Embryonic facial prominence (tissue), 1 donor: ENCODE measurements around the gene RHBDF1.
"Not testable (repeated sequence)": the region's sequence is repeated elsewhere in the genome, so short reads cannot be mapped to it uniquely, and the experiment has no call there.

Source experiments
- DNase-seq: peaks from one replicate; pipeline ENCODE4 v3.0.0-alpha.2; 2016; ENCODE audit errors: extremely low spot score

RHBDF1 gene

DNA sequence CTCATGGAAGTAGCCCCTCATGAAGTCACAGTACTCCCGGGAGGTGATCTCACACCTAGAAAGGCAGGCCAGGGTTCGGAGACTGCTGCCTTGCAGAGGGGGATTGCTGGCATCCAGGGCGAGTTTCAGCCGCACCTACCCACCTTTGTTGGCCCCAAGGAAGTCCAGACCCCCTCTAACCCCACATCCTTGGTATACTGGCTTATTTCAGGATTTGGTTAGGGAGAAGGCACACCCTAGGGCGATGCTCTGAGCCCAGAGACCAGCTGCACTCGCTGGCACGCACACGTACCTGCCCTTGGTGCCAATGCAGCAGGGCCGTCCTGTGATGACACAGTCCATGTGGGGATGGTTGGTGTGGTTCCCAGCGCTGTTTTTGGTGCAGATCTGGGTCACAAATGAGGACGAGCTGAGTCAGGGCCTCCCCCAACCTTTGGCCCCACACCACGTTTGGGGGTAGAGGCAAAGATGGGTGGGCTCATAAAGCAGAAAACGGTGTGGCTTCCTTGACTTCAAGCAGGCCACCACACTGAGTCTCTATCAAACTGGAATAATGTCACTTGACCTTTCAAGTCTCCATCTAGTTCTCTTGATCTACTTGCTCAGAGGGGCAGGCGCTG is 12.9 kb downstream of the RHBDF1 start:
- no peak for DNase-seq

DNA sequence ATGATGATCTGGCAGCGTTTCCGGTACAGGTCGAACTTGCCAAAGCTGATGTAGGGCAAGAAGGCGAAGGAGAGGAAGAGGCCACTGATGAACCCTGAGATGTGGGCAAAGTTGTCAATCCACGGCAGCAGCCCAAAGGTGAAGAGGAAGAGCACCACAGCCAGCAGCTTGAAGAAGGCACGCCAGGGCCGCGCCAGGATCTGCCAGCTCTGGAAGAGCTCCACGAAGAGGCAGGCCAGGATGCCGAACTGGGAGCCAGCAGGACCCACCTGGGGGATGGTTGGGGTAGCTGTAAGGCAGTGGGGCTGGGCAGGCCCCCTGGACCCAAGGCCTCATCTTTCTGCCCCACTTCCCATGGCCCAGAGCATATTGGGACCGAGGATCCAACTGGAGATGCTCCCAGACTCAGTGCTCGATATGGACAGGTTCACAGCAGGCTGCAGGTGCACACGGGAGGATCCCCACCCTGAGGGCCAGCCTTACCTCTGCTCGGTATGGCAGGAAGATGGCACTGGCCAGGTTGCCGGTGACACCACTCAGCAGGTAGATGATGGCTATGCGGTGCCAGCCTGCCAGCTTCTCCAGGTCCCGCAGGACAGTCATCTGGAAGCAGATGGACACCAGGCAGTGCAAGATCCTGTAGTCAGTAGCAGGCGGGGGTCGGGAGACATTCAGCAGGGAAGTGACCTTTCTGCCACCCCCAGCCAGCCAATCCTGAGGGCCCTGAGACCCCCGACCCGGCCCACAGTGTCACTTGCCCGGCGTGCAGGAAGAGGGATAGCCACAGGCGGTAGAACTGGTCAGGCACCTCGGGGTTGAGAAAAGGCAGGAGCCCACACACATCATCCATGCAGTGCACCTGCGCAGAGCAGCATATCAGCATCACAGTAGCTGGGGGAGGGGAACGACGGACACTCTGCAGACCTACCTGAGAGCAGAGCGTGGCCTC is 13.7 kb downstream of the RHBDF1 start:
- no peak for DNase-seq

DNA sequence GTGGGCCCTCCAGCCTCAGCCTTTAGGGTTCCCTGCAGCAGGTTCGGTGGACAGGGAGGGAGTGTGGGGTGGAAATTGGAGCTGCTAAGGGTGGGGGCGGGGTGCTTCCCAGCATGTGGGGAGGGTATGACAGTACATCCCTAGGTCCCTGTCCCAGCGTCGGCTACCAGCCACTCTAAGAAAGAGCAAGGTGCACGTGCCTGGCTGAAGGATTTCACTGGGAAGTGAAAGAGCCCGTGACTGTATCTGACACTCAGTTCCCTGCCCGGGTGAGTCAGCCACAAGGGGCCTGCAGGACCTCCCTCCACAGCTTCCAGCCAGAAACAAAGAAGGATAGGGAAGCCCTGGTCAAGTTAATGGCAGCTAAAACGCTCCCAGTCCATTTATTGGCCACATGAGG is 14.7 kb downstream of the RHBDF1 start:
- DNase-seq, result no peak

DNA sequence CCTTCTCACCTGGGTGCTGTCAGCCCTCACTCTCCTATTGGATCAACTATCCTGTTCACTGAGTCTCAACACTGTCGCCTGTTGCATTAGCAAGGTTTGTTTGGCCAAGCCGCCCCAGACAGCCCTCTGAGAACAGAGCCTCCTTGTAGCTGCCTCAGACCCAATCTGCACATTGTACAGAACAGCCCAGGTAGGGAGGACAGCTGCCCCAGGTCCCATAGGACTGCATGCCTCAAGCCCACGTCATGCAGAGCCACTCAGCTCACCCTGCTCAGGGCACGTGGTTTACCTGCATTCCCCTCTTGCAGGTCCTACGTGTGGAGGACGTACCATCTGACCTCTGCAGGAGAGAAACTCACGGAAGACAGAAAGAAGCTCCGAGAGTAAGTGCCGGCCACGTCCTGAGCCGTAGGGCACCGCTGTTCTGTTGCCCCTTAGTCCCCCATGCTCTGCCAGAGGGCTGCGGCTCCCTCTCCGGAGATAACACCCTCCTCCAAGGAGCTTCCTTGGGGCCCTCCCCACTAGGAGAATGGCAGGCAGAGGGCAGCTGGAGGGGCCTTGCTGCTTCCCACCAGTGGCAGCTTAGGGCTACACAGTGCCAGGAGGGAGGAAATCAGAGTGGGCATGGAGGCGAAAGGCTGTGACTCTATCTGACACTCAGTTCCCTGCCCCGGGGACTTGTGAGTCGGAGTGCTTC is 16.1 kb downstream of the RHBDF1 start:
- no peak for DNase-seq

DNA sequence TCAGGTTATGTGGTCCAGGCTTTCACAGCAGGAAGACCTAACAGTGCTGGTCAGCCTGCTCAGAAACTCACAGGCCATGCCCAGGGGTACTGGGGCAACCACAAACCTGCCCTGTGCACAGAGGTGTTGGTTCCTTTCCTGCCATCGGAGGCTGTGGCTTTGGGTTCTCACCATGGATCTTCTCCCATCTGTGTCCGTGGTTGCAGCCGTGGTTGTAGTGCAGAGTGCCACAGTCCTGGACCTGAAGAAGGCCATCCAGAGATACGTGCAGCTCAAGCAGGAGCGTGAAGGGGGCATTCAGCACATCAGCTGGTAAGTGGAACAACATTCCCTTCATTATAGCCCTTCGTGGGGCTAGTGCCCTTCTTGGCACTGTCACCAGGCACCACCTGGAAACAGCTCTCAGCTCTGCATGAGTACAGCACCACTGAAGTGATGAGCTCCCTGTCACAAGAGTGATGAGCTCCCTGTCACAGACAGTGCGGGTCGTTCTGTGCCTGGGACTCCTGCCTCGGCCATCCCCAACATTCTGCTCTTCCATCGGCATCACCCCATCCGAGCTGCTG is 16.8 kb downstream of the RHBDF1 start:
- no peak for DNase-seq

DNA sequence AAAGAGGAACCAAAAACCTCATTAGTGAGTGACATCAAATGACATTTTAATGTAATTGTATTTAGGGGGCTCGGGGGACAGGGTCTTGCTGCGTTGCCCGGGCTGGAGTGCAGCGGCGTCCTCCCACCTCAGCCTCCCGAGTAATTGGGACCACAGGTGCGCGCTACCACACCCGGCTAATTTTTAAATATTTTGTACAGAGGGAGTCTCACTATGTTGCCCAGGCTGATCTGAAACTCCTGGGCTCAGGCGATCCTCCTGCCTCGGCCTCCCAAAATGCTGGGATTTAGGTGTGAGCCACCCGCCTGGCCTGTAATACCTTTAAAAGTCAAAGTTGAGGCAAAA is 18.2 kb downstream of the RHBDF1 start:
- no peak for DNase-seq

DNA sequence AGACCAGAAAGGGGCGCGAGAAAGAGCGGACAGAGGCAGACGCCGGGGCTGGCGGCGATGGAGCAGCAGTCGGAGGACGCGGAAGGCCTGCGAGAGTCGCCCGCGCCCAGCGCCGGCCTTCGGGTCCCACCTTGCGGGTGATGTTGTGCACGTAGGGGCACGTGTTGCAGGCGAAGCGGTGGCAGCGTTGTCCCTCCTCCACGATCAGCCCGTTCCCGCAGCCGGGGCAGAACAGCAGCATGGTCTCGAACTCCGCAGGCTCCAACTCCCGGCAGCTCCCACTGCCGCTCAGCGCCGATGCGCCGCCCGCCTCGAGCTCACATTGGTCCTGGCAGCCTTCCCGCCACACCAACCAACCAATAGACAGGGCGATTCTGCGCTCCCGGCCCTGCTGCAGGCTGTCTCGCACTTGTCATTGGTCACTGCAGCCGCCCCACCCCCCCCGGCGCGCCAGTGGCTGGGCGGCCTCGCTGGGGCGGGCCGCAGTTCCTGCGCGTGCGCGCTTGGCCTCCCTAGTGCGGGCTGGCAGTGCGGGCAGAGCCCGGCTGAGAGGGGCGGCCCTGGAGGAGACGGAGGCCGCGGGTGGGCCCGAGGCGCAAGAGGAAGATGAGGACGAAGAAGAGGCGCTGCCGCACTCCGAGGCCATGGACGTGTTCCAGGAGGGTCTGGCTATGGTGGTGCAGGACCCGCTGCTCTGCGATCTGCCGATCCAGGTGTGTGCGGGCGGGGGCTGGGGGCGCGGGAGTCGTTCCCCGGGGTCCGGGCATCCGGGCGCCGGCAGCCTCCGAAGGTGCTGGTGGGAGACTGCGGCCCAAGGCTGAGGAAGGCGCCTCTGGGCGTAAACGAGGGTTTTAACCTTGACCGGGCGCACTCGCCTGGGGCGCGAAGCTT is 18.8 kb downstream of the RHBDF1 start, which contains the start of the genes POLR3K and SNRNP25:
Gene POLR3K, minus strand, starts transcription at position 263 of the 891 bp plus-strand sequence. Its CDS starts 22 bp downstream, at position 241.
Gene SNRNP25, plus strand, starts transcription at position 483 of the 891 bp plus-strand sequence. Its CDS starts 189 bp downstream, at position 672.
- DNase-seq, result peak; percentile 95

DNA sequence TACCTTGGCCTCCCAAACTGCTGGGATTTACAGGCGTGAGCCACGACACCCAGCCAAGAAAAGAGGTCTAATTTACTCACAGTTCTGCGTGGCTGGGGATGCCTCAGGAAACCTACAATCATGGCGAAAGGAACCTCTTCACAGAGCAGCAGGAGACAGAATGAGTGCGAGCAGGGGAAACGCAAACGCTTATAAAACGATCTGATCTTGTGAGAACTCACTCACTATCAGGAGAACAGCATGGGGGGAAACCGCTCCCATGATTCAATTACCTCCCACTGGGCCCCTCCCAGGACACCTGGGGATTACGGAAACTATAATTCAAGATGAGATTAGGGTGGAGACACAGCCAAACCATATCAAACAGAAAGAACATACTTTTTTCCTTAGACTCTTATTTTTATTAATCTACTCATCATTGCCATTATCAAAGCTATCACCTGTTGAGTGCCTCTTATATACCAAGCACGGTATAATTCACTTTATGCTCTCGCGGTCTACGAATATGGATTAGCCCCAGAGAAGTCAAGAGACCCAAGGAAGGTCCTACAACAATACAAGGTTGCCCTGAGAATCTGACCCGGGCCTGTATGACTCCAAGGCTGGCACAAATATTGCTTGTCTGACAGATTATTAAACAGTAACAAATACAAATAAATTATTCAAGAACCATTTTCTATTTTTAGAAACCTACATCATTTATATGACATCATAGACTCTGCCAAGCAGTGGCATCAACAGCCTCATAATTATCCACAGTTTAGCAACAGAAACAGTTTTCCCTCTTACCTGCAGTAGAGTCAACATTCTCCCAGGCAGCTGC is 21.5 kb downstream of the RHBDF1 start:
- DNase-seq, result no peak

DNA sequence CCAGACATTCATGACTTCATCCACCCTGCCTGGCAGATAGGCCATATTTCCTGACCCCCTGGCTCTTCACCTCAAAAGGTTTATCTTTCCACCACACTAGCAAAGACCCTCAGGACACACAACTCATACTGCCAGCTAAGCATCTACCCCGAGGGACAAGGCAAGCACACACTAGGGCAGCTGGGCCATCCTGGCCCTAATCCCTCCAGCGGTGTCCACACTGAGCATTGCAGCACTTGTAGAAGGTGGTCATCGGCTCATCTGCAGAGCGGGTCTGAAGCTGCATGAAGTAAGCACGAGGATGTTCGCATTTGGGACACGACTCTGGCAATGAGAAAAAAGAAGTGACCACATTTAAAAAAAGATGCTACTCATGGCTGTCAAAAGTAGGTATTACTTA is 25.2 kb downstream of the RHBDF1 start:
- no peak for DNase-seq

DNA sequence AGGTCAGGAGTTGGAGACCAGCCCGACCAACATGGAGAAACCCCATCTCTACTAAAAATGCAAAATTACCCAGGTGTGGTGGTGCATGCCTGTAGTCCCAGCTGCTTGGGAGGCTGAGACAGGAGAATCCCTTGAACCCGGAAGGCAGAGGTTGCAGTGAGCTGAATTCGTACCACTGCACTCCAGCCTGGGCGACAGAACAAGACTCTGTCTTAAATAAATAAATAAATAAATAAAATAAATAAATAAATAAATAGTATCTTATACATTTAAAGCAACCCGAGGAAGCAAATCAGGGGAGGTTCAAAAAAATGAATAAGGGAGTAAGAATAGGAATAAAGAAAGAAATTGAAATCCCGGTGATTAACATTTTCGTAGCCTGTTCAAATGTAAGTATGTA is 25.9 kb downstream of the RHBDF1 start:
- DNase-seq, result not testable (repeated sequence)

DNA sequence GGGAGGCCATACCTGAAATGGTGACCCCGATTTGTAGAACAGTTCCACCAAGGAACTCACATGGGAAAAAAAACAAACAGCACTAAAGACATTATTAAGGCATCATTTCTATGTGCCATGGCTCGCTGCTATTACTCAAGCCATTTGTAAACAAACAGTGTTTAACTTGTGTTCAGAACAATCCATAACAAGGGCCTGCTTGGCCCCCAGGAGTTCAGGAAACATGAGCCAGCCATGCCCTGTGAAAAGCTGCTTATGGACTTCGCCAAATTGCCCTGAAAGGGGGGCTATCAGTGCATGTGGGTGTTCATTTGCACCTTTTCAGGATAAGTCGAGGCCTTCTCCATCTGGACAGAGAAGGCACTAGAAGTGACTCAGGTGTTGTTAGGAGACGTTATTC is 27.0 kb downstream of the RHBDF1 start:
- DNase-seq, result no peak

DNA sequence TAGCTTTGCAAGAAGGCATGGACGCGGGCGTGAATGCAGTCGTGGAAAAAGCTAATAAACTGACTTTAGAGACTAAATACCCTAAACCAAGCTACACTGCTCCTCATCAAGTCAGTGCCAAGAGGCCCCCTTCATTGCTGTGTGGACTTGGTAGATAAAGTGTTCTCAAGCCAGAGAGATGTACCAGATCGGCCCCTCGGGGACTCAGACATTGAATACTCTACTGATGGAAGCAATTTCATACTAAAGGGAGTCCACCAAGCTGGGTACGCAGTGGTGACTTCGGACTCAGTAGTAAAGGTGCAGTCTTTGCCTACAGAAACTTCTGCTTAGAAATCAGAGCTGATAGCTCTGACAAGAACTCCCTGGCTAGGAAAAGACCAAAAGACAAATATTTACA is 27.8 kb downstream of the RHBDF1 start:
- DNase-seq, result no peak

DNA sequence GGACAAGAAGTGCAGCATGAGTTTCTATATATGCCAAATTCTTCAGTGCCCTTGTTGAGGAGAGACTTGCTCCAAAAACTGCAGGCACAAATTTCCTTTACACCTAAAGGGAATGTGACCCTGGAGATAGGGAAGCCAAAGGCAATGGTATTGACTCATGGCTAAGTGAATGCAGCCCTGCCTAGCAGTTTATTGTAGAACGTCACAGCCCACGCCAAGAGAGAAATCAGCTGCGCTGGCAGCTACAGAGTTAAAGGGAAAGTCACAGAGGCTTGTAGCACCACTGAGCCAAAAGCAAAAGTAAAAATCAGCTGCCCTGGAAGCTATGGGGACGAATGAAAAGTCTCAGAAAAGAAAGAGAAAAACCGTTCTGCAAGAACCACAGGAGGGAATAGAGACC is 29.1 kb downstream of the RHBDF1 start:
- no peak for DNase-seq

DNA sequence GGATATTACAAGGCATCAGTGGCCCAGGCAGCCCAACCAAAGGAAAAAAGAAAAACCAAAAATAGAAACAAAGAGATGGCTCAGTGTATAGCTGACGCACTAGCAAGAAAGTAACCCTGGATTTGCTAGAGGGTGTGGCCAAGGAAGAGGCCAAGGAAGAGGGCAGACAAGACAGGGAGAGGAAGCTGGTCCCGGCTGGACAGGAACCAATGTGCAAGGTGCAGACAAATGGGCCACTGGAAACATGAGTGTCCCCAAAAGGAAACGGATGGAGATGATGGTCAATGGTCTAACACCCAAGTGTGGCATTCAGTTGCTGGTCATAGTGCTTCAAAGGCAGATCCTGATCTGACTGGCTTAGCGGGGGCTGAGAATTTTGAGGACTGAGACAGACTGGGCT is 29.7 kb downstream of the RHBDF1 start:
- DNase-seq, result no peak

DNA sequence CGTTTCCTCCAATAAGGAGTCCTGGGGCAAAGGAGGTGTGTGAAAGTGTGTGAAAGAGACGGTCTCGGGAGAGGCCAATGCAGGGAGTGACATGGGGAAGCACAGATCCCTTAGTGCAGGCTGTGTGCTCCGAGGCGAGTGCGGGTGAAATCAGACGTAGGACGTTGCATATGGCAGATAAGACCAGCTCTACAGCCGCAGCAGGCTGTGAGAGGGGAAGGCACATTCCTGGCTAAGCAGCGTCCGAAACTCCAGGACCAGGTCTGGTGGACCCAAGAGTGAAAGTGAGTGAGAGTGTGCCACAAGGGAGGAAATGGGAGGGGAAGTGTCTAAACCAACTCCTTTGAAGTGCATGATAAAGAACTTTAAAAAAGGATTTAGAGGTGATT is 30.4 kb downstream of the RHBDF1 start:
- DNase-seq, result no peak

DNA sequence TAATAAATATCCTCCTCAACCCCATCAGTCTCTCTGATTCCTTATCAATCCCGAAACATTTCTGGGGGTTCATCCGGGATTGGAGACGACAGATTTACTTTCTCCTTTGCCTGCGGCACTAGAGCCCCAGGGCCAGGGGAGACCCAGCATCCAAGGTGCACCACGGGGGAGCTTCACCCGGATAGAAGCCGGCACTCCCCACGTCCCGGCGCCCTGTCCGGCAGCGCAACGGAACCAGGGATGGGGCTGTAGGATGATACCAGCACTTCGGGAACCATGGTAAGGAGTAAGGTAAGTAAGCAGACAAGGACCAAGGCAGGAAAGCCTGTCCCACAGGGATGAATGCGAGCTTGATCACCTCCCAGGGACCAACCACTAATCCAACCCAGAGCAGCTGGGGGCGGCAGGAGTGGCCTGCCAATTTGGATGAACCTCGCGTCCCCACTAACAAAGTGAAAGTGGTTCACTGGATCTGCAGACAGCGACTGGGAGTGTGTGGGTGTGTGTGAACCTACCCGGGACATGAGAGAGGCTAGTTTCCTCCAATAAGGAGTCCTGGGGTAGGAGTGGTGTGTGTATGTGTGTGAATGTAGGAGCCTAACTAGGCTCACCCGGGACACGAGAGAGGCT is 30.9 kb downstream of the RHBDF1 start:
- no peak for DNase-seq

DNA sequence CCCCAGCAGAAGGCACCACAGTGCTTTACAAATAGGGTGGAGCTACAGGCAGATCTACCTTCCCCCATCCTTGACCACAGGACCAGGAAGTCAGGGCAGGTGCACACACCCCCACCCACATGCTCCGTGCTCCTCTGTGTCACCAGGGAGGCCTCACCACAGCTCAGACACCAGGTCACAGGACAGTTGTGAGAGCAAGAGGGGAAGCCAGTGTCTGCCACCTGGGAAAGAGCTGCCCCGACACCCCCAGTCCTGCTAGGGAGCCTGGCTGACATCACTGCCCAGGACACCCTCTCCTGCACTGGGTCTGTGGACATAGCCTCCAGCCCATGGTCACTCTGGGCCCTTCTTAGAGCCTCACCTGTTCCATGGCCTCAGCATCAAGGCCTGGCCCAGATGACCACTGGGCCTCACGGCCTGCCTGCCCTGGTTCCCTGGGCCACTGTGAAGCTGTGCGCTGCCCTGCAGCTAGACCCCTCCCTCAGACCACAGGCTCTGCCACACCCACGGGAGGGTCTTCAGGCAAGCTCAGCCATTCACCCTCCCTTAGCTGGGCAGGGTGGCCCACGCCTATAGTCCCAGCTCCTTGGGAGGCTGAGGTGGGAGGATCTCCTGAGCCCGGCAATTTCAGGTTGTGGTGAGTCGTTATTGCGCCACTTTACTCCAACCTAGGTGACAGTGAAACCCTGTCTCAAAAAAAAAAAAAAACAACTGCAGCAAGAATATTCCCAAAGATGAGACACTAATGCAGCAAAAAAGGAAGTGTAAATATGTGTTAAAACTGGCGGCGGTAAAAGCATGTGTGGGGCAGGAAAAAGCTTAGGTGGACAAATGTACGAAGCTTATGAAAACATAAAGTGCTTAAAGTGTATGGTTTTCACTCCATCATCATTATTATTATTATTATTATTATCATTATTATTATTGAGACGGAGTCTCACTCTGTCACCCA is 33.2 kb downstream of the RHBDF1 start:
- no peak for DNase-seq

DNA sequence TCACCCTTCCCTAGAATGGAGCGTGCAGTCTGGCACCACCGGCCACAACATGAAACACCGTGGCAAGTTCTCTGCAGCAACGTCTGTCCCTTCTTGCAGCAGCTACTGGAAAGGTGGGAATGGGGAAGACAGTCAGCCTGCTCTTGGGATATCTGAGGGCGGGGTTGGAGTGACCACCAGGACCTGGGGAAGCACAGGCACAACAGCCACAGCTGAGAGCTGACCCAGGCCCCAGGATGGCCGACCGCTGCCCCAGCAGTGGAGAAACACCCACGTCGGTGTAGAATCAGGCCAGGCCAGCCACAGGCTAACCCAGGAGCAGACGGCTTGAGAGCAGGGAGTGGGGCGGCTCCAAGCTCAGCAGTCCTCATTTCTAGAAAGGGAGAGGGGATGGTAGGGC is 34.2 kb downstream of the RHBDF1 start:
- not testable (repeated sequence) for DNase-seq

DNA sequence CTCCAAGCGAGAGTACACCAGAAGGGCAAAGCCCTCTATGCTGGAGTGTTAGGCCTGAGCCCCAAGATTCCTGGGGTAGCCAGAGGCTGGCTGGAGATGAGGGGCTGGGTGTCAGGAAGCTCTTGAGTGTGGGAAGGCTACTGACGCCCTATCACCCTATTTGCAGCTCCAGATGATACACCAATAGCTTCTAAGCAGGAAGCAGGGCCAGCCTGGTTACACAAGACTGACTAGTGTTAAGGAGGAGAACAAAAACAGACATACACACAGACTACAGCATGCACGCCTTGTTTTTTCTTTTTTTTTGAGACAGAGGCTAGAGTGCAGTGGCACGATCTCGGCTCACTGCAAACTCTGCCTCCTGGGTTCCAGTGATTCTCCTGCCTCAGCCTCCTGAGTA is 34.9 kb downstream of the RHBDF1 start:
- no peak for DNase-seq
